Activated CD8-positive, alpha-beta T cell treated with anti-CD3 and anti-CD28 coated beads for 36 hours (primary cell): Measurements from ENCODE around the gene MAIP1. TPM values are rescaled to one million over a fixed set of nuclear protein-coding genes. Genes with fewer than 3 reads are reported as not detected.
A peak's percentile ranks its signal among the peaks of the same experiment; 100 is the strongest.

Experiments
- ATAC-seq: fragments of 200-7000 bp; cut with Tn5 transposase; one replicate; pipeline ENCODE4 v1.10.0; 2021; ENCODE audit warnings: mild to moderate bottlenecking, moderate library complexity
- CTCF ChIA-PET: fragments of 350-600 bp; sonication (Branson Sonifier 250); formaldehyde crosslinking; loops from one replicate; lab custom pipeline; 2021; ENCODE audit warnings: antibody characterized with exemption; lab: Charles Lee
- POLR2A ChIA-PET: fragments of 350-600 bp; sonication (Branson Sonifier 250); formaldehyde crosslinking; loops from one replicate; lab custom pipeline; 2021; ENCODE audit warnings: antibody characterized with exemption; lab: Charles Lee
- DNase-seq: peaks from one replicate; pipeline ENCODE4 v3.0.0-alpha.2; 2020
- H3K27ac Mint-ChIP-seq: one replicate; pipeline ENCODE4 v1.8.0; 2021; ENCODE audit warnings: mild to moderate bottlenecking, mixed read lengths
- H3K27me3 Mint-ChIP-seq: one replicate; pipeline ENCODE4 v1.8.0; 2021; ENCODE audit warnings: mixed read lengths
- H3K36me3 Mint-ChIP-seq: one replicate; pipeline ENCODE4 v1.8.0; 2021; ENCODE audit warnings: low read depth, mixed read lengths
- H3K4me1 Mint-ChIP-seq: one replicate; pipeline ENCODE4 v1.8.0; 2021; ENCODE audit warnings: low read depth, mixed read lengths
- H3K4me3 Mint-ChIP-seq: one replicate; pipeline ENCODE4 v1.8.0; 2021; ENCODE audit warnings: mild to moderate bottlenecking, moderate library complexity, mixed read lengths
- H3K9me3 Mint-ChIP-seq: one replicate; pipeline ENCODE4 v1.8.0; 2021; ENCODE audit warnings: mixed read lengths
- intact Hi-C: fragments of 100-400 bp; cut with micrococcal nuclease; formaldehyde crosslinking; loops from one replicate; pipeline ENCODE4 v1.10.0; 2022
- total RNA-seq, 2 experiments: library from RNA; stranded (reverse); gene quantifications; one replicate each; pipeline ENCODE4 v1.2.3, GENCODE V29; 2021
- TF ChIP-seq, protein P1 (sequence below): fragments of 200-600 bp; IDR thresholded peaks from one replicate; pipeline ENCODE4 v1.8.0; 2022; ENCODE audit warnings: antibody characterized with exemption, mild to moderate bottlenecking

Gene MAIP1
- total RNA-seq, 2 experiments from 2014 or later, result 31.9 to 32.3 TPM

DNA sequence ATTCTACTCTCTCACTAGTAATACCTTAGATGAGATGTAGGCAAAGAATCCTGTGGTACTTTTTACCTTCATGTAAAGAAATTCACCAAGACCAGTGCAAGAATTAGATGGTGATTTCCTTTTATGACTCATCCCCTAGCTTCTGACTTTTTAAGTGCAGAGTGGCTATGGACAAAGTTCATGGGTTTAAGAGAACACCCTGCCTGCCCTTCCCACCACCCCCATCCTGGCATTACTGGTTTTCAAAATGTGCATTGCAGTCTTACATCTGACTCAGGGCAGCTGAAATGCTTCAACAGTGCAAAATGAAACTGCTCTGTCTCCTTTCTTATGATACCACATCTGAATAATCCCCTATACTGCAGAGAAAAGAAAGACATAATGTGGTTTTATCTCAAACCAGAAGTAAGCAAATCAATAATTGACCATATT, 22.6 kb downstream of the MAIP1 start:
- DNase-seq, result peak; percentile 68
- TF ChIP-seq, protein P1, sequence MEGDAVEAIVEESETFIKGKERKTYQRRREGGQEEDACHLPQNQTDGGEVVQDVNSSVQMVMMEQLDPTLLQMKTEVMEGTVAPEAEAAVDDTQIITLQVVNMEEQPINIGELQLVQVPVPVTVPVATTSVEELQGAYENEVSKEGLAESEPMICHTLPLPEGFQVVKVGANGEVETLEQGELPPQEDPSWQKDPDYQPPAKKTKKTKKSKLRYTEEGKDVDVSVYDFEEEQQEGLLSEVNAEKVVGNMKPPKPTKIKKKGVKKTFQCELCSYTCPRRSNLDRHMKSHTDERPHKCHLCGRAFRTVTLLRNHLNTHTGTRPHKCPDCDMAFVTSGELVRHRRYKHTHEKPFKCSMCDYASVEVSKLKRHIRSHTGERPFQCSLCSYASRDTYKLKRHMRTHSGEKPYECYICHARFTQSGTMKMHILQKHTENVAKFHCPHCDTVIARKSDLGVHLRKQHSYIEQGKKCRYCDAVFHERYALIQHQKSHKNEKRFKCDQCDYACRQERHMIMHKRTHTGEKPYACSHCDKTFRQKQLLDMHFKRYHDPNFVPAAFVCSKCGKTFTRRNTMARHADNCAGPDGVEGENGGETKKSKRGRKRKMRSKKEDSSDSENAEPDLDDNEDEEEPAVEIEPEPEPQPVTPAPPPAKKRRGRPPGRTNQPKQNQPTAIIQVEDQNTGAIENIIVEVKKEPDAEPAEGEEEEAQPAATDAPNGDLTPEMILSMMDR, result no peak
- intact Hi-C loops, result no loop called here
- Mint-ChIP-seq H3K4me1 (peaks cover 18% of the 10 kb centered on the region), H3K36me3 (peaks cover 1% of the 10 kb centered on the region), H3K27ac (no peak overlapping the region), H3K4me3 (no peak overlapping the region), H3K9me3 (no peaks in the 10 kb centered on the region), H3K27me3 (no peaks in the 10 kb centered on the region)
- ChIA-PET CTCF (interaction anchor here (2.8 kb wide), 1 partner anchor 493 kb away, joined by 16 read pairs; no protein-coding TSS in a partner anchor), POLR2A (no interaction called here)
- peak; percentile 84 for ATAC-seq

DNA sequence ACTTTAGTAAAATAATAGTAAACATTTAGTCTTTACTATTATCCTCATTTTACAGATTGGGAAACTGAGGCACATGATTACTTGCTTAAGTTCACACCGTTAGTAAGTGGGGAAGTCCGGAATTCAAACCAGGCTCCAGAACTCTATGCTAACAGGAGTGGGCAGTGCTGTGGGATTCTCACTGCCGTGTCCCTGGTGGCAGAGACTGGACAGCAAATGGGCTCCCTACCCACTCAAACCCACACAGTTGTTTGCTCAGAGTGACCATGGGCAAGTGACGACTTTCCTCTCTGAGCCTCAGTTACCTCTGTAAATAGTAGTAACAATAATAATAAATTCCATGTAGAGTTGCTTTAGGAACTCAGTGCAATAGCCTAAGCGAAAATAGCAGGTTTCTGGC, 24.0 kb downstream of the MAIP1 start:
- no peaks in the 10 kb centered on the region for H3K36me3 Mint-ChIP-seq
- H3K4me3 Mint-ChIP-seq, result no peak overlapping the region
- no peaks in the 10 kb centered on the region for H3K9me3 Mint-ChIP-seq
- TF ChIP-seq, protein P1, result no peak
- ATAC-seq, result no peak
- no peaks in the 10 kb centered on the region for H3K27me3 Mint-ChIP-seq
- ChIA-PET POLR2A (no interaction called here), CTCF (interaction anchor here (0.8 to 2.8 kb wide), 15 partner anchors 8 to 518 kb away, joined by 3 to 22 read pairs (median 5); no protein-coding TSS in a partner anchor)
- intact Hi-C loops, result no loop called here
- no peak overlapping the region for H3K27ac Mint-ChIP-seq
- no peak for DNase-seq
- H3K4me1 Mint-ChIP-seq, result peaks cover 18% of the 10 kb centered on the region

DNA sequence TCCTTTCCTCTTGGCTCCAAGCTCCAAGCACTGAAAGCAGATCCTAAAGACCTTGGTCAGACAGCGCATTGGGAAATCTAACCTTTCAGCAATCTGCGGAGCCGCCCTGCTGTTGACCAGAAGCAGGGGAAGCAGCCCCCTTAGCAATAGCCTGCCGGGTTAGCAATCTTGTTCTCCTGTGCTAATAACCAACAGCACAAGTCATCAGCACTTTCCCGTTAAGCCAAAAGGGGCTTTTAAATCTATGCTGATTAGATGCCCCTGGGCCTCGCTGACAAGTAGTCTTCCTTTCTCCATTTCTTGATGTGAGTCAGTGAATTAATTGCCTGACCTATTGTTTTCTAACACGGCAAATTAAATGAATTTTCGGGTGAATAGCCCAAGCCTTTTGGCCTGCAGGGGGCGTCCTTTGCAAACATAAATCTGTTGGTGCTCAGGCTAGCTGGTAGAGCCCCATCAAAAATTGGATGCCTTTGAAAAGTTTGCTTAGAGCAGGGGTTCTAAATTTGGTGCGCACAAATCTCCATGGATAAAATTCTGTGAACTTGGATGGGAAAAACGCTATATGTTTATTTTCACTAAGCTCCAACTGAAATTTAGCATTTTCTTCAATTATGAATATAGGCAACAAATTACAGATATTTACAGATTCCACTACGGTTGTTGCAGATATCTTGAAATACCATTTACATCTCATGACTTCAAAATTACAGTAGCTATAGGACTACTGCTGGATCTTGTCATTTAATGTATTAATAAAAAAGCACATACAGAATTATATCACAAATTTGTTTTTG, 24.6 kb downstream of the MAIP1 start:
- H3K27ac Mint-ChIP-seq, result no peak overlapping the region
- DNase-seq, result peak; percentile 93
- no peaks in the 10 kb centered on the region for H3K27me3 Mint-ChIP-seq
- TF ChIP-seq, protein P1, result peak; percentile 75
- peaks cover 18% of the 10 kb centered on the region for H3K4me1 Mint-ChIP-seq
- ATAC-seq, result peak; percentile 45
- H3K9me3 Mint-ChIP-seq, result no peaks in the 10 kb centered on the region
- H3K4me3 Mint-ChIP-seq, result no peak overlapping the region
- H3K36me3 Mint-ChIP-seq, result no peaks in the 10 kb centered on the region
- POLR2A ChIA-PET, result no interaction called here
- intact Hi-C loops, result loop anchor here (5.0 to 10.0 kb wide), 2 partner anchors 175 to 497 kb away; no protein-coding TSS in a partner anchor
- CTCF ChIA-PET, result interaction anchor here (0.7 to 2.8 kb wide), 28 partner anchors 8 to 757 kb away, joined by 3 to 22 read pairs (median 4); no protein-coding TSS in a partner anchor

DNA sequence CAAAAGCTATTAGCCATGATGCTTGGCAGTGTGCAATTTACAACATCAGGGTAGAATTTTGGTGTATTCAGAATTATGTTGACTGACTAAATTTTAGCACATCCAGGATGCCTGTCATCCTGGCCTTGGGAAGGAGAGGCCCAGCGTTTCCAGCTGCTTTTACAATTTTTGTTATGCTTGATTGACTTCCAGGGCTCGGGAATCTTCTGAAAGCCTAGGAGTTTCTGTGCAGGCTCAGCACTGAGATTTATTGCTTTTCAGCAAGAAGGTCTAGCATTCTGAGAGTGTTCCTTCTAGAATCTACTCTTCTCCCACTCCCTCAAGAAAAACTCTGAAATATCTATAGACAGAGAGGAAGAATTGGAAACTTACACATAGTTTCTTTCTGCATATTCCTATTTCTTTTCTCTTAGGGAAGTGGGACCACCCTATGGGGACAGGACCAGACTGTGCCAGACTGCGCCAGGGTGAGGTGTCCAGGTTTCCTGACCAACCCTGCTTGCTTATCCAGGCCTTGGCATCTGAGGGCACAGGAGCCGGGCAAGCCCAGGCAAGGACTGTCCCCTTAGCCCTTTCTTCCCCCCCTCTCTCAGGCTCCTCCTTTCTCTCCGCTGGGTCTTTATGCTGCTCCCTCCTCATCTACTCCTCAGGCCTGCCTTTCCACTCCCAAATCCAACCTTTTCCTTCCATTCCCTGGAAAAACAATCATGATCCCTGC, 26.9 kb downstream of the MAIP1 start:
- no peaks in the 10 kb centered on the region for H3K9me3 Mint-ChIP-seq
- TF ChIP-seq, protein P1, result no peak
- peaks cover 18% of the 10 kb centered on the region for H3K4me1 Mint-ChIP-seq
- intact Hi-C loops, result loop anchor here (5.0 to 10.0 kb wide), 2 partner anchors 173 to 495 kb away; no protein-coding TSS in a partner anchor
- ChIA-PET CTCF (interaction anchor here (1.0 kb wide), 1 partner anchor 499 kb away, joined by 3 read pairs; no protein-coding TSS in a partner anchor), POLR2A (no interaction called here)
- no peaks in the 10 kb centered on the region for H3K36me3 Mint-ChIP-seq
- H3K27ac Mint-ChIP-seq, result no peak overlapping the region
- H3K27me3 Mint-ChIP-seq, result no peaks in the 10 kb centered on the region
- no peak overlapping the region for H3K4me3 Mint-ChIP-seq
- no peak for DNase-seq
- no peak for ATAC-seq
